NCI-H345 treated with DMSO at 0.1 percent for 48 hours (cell line): ENCODE measurements around the gene CASZ1.

Experiments used
- DNase-seq: peaks from one replicate; lab custom pipeline; 2025; ENCODE audit not compliant: unreplicated experiment; lab: John Stamatoyannopoulos, UW

Gene CASZ1

GRCh38 chr1:10630661-10631120, 165.8 kb downstream of the CASZ1 start:
- DNase-seq: no peak

GRCh38 chr1:10629816-10630571, 166.5 kb downstream of the CASZ1 start:
- DNase-seq: no peak

DNA sequence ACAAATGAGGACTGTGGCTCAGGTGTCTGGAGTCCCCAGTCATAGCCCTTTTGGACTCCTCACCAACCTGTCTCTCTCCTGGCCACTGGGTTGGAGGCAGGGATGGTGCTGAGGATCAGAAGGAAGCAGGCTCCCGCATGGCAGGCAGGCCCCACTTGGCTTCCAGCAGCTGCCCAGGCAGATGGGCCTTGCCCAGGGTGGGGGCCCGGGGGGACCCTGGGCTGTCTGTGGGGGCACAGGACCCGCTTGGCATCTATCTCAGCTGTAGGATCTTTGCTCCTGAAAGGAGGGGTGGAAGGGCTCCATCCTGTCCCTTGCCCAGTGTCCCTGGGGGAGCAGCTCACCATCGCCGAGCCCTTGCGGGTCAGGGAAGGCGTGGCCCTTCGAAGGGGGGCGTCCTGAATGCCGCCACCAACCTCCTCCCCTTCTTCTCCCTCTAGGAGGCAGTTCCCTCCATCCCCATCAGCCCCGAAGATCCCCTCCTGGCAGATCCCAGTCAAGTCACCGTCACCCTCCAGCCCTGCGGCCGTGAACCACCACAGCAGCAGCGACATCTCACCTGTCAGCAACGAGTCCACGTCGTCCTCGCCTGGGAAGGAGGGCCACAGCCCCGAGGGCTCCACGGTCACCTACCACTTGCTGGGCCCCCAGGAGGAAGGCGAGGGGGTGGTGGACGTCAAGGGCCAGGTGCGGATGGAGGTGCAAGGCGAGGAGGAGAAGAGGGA, 167.2 kb downstream of the CASZ1 start:
- DNase-seq: no peak

DNA sequence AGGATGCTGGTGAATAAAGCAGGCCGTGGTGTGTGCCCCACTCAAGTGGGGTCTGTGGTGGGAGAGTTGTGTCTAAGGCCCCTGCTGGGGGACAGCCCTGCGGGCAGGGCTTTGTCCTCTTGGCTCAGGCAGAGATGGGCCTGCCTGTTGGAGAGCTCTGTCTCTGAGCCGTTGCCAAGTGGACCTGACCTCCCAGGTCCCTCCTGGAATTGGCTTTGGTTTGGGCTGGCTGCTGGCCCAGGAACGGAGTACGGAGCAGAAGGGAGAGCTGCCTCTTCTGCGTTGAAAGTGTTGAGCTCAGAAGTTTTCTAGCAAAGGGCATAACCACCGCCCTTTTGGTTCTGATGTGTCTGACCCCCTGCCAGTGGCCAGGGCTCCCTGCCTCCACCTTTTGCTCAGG, 167.8 kb downstream of the CASZ1 start:
- no peak for DNase-seq

GRCh38 chr1:10626791-10627410, 169.5 kb downstream of the CASZ1 start:
- no peak for DNase-seq

GRCh38 chr1:10626131-10626731, 170.2 kb downstream of the CASZ1 start:
- no peak for DNase-seq

DNA sequence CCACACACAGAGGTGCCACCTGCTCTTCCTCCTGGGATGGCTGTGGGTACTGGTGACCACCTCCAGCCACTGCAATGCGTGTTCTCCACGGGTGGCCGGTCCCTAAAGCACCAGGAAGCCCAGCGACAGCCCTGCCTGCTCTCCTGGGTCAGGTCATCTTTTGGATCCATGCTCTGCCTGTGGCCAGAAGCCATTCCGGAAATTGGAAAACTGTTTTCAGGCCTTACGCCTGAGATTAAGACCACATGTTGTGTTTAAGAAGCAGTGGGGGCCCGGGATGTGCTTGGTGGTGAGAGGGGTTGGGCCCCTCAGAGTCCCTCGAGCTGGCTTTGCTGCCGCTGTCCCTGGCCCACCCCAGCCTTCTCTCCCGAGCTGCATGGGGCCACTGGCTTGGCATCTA, 170.9 kb downstream of the CASZ1 start:
- DNase-seq: no peak

GRCh38 chr1:10625076-10625475, 171.4 kb downstream of the CASZ1 start:
- no peak for DNase-seq

- no peak for DNase-seq
These were observed 172.0 kb downstream of the CASZ1 start for GRCh38 chr1:10624256-10625050.

- no peak for DNase-seq
These were observed 172.7 kb downstream of the CASZ1 start for GRCh38 chr1:10623686-10624145.

DNA sequence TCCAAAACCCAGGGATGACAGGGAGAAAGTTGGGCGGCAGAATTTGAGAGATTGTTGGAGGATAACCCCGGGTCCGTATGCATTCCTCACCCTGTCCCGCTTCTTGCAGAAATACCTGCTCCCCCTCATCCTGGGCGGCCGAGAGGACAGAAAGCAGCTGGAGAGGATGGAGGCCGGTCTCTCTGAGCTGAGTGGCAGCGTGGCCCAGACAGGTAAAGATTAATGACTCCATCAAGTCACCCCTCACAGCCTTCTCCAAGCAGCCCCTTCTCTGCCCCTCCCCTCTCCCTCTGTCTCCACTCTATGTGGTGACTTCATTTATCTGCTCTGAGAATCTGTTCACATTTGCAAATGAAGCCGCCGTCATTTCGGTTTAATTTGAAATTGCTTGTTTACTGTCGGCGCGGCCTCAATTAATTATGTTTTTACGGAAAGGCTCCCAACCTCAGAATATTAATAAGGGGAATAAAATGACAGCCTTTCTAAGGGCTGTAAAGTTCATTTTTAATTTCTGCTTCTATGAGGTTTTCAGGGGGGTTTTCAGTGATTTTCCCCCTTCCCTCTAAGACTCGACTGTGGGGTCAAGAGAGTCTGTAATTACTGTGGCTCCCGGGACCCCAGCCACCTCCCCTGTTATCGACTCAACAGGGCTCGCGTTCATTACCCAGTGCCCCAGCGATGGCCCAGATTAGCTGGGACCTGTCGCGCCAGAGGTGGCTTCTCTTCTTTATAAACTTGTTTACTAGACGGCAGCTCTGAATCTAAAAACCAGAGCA, 173.3 kb downstream of the CASZ1 start:
- DNase-seq: no peak

- DNase-seq: no peak
These were observed 174.5 kb downstream of the CASZ1 start for GRCh38 chr1:10621906-10622305.

DNA sequence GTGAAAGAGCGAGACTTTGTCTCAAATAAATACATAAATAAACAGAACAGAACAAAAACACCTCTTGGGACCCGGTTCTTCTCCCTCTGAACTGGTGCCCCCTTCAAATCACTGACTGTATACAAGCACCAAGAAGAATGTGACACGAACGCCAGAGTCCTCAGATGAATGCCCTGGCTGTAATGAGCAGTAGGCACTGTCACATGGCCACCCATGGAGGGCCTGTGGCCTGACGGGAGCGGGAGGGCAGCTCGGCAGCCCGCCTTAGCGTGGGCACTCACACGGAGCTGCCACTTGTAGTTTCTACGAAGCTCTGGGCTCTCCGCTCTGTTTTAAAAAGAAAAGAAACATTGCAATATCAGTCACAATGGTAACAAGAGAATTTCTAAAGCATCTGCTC, 175.7 kb downstream of the CASZ1 start:
- no peak for DNase-seq

- DNase-seq: no peak
These were observed 178.2 kb downstream of the CASZ1 start for GRCh38 chr1:10617931-10618885.

DNA sequence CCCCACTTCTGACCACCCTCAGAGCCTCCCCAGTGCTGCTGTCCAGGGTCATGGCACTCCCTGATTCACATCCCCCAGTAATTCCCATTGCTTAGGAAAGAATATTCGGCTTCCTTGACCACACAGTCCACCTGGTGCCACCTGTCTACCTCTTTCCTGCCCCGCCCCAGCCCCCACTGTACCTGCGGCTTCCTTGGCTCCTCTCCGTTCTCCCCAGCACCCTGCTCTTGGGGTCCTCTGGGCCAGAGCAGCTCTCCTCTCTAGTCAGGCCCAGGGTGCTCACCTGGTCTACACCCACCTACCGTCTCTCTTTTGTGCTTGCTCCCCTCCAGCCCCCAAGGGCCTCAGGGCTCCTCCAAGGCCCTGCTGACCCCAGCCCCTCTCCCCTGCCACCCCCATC, 179.1 kb downstream of the CASZ1 start:
- DNase-seq: no peak

GRCh38 chr1:10616696-10617095, 179.8 kb downstream of the CASZ1 start:
- no peak for DNase-seq

DNA sequence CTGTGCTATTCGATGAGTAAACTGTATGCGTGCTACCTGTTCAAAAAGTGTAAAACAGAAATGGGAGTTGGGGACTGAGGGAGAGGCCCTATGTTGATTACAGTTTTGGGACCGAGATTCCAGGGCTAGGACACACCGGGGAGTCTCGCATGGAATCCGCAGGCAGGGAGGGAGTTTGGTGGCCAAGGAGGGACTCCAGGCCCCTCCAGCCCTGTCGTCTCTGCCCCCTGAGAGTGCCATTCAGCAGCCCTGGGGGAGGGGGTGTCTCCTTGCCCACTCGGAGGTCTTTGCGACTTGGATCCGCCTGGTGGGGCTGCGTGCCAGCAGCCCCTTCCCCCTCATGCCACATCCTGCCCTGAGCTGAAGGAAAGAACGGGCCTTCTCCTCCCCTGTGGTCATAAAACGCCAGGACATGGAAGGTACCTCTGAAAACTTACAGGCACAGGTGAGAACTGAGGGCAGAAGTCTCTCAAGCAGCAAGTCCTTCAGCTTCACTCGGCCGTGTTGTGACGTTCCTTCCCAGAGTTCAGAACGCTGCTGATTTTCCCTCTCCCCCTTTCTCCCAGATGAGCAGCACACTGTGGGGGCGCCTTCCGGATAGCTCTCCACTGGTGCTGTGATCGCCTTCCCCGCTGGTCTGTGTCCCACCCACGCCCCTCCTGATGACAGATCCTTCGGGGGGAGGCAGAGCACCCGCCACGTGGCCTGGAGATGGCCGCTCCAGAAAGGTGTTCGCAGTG, 180.3 kb downstream of the CASZ1 start:
- no peak for DNase-seq

DNA sequence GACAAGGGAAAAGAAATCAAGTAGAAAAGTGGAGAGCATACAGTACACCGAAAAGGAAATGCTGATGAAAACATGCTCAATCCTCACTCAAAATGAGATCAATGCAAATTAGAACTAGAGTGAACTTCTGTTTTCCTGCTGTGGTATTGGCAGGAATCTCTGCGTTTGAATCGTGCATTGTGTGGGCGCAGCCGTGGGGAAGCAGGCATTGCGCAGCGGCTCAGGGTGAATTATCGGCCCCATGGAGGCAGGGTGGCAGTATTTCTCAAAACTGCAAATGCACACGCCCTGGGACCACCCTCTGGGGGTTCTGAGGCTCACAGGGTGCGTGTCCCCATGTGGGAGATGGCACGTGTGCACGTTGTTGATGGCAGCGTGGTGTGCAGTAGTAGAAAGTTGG, 181.1 kb downstream of the CASZ1 start:
- no peak for DNase-seq
